ENCODE data around the gene SUSD1.
A peak's percentile ranks its signal among the peaks of the same experiment; 100 is the strongest.
"Not testable (repeated sequence)": the region's sequence is repeated elsewhere in the genome, so short reads cannot be mapped to it uniquely, and the experiment has no call there.

SUSD1 gene

GRCh38 chr9:112129246-112129645 is 45.9 kb downstream of the SUSD1 start:
- no peak for DNase-seq (ENCODE audit: low read depth)

- not testable (repeated sequence) for DNase-seq (ENCODE audit: low read depth)
Observed at GRCh38 chr9:112128399-112128798, 46.7 kb downstream of the SUSD1 start.

- no peak for DNase-seq (ENCODE audit: low read depth)
Observed at GRCh38 chr9:112127281-112127680, 47.8 kb downstream of the SUSD1 start.

- DNase-seq (ENCODE audit: low read depth) = no peak
Observed at GRCh38 chr9:112125951-112126388, 49.1 kb downstream of the SUSD1 start.

GRCh38 chr9:112124156-112124555 is 50.9 kb downstream of the SUSD1 start:
- no peak for DNase-seq (ENCODE audit: low read depth)

GRCh38 chr9:112121633-112122032 is 53.5 kb downstream of the SUSD1 start:
- no peak for DNase-seq (ENCODE audit: low read depth)

- DNase-seq (ENCODE audit: low read depth) = no peak
Observed at GRCh38 chr9:112120439-112120925, 54.6 kb downstream of the SUSD1 start.

- DNase-seq (ENCODE audit: low read depth) = no peak
Observed at GRCh38 chr9:112120030-112120341, 55.1 kb downstream of the SUSD1 start.

- DNase-seq (ENCODE audit: low read depth) = no peak
Observed at GRCh38 chr9:112119225-112120029, 55.7 kb downstream of the SUSD1 start.

- no peak for DNase-seq (ENCODE audit: low read depth)
Observed at GRCh38 chr9:112118009-112118408, 57.1 kb downstream of the SUSD1 start.

- DNase-seq (ENCODE audit: low read depth) = no peak
Observed at GRCh38 chr9:112115970-112116753, 58.9 kb downstream of the SUSD1 start.

GRCh38 chr9:112115109-112115508 is 60.0 kb downstream of the SUSD1 start:
- no peak for DNase-seq (ENCODE audit: low read depth)

GRCh38 chr9:112112941-112113681 is 62.0 kb downstream of the SUSD1 start:
- DNase-seq (ENCODE audit: low read depth) = no peak

GRCh38 chr9:112112519-112112918 is 62.6 kb downstream of the SUSD1 start:
- no peak for DNase-seq (ENCODE audit: low read depth)

- DNase-seq (ENCODE audit: low read depth) = no peak
Observed at GRCh38 chr9:112111461-112111860, 63.6 kb downstream of the SUSD1 start.

GRCh38 chr9:112110777-112111113 is 64.4 kb downstream of the SUSD1 start:
- DNase-seq (ENCODE audit: low read depth) = no peak

GRCh38 chr9:112110094-112110776 is 64.9 kb downstream of the SUSD1 start:
- no peak for DNase-seq (ENCODE audit: low read depth)

GRCh38 chr9:112104901-112105300 is 70.2 kb downstream of the SUSD1 start:
- no peak for DNase-seq (ENCODE audit: low read depth)

GRCh38 chr9:112104401-112104800 is 70.7 kb downstream of the SUSD1 start:
- DNase-seq (ENCODE audit: low read depth) = no peak

- no peak for DNase-seq (ENCODE audit: low read depth)
Observed at GRCh38 chr9:112103405-112103804, 71.7 kb downstream of the SUSD1 start.

- DNase-seq (ENCODE audit: low read depth) = peak; percentile 35
Observed at GRCh38 chr9:112097712-112098688, 77.1 kb downstream of the SUSD1 start.
